Measurements from ENCODE around the gene RNF166. TPM values are rescaled to one million over a fixed set of nuclear protein-coding genes. Genes with fewer than 3 reads are reported as not detected.

Gene RNF166
- total RNA-seq, 1 experiment from 2014 or later, result 17.5 TPM

- no TSS peak for BruUV-seq (replicated peaks)
- Mint-ChIP-seq H3K9me3 (ENCODE audit: unreplicated experiment) (no peaks in the 10 kb centered on the region), H3K4me1 (ENCODE audit: insufficient read depth, unreplicated experiment) (no peaks in the 10 kb centered on the region), H3K27ac (ENCODE audit: low read depth, unreplicated experiment) (no peak overlapping the region), H3K4me3 (ENCODE audit: unreplicated experiment) (no peak overlapping the region), H3K27me3 (ENCODE audit: insufficient read depth, unreplicated experiment) (peaks cover 14% of the 10 kb centered on the region), H3K36me3 (ENCODE audit: insufficient read depth, unreplicated experiment) (no peaks in the 10 kb centered on the region)
- TF ChIP-seq, protein P1, sequence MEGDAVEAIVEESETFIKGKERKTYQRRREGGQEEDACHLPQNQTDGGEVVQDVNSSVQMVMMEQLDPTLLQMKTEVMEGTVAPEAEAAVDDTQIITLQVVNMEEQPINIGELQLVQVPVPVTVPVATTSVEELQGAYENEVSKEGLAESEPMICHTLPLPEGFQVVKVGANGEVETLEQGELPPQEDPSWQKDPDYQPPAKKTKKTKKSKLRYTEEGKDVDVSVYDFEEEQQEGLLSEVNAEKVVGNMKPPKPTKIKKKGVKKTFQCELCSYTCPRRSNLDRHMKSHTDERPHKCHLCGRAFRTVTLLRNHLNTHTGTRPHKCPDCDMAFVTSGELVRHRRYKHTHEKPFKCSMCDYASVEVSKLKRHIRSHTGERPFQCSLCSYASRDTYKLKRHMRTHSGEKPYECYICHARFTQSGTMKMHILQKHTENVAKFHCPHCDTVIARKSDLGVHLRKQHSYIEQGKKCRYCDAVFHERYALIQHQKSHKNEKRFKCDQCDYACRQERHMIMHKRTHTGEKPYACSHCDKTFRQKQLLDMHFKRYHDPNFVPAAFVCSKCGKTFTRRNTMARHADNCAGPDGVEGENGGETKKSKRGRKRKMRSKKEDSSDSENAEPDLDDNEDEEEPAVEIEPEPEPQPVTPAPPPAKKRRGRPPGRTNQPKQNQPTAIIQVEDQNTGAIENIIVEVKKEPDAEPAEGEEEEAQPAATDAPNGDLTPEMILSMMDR (IDR thresholded peaks at IDR 0.05; ENCODE audit: unreplicated experiment), result no peak
- POLR2A ChIA-PET, result interaction anchor here (0.6 kb wide), 1 partner anchor 19 kb away, joined by 4 read pairs; no protein-coding TSS in a partner anchor
- CTCF ChIA-PET, result interaction anchor here (0.6 kb wide), 1 partner anchor 164 kb away, joined by 3 read pairs; no protein-coding TSS in a partner anchor
- DNase-seq (ENCODE audit: unreplicated experiment), result no peak
- intact Hi-C loops (cut with micrococcal nuclease), result no loop called here
Measured at GRCh38 chr16:88691924-88692560, 14.2 kb downstream of the RNF166 start.

GRCh38 chr16:88691129-88691813, 14.9 kb downstream of the RNF166 start:
- Mint-ChIP-seq H3K27ac (ENCODE audit: low read depth, unreplicated experiment) (no peak overlapping the region), H3K36me3 (ENCODE audit: insufficient read depth, unreplicated experiment) (no peaks in the 10 kb centered on the region), H3K4me3 (ENCODE audit: unreplicated experiment) (no peak overlapping the region), H3K9me3 (ENCODE audit: unreplicated experiment) (no peaks in the 10 kb centered on the region), H3K4me1 (ENCODE audit: insufficient read depth, unreplicated experiment) (no peaks in the 10 kb centered on the region), H3K27me3 (ENCODE audit: insufficient read depth, unreplicated experiment) (peaks cover 14% of the 10 kb centered on the region)
- BruUV-seq (replicated peaks), result no TSS peak
- intact Hi-C loops (cut with micrococcal nuclease), result no loop called here
- no peak for DNase-seq (ENCODE audit: unreplicated experiment)
- TF ChIP-seq, protein P1 (IDR thresholded peaks at IDR 0.05; ENCODE audit: unreplicated experiment), result no peak
- ChIA-PET CTCF (no interaction called here), POLR2A (no interaction called here)

- intact Hi-C loops (cut with micrococcal nuclease), result no loop called here
- Mint-ChIP-seq H3K4me3 (ENCODE audit: unreplicated experiment) (no peak overlapping the region), H3K36me3 (ENCODE audit: insufficient read depth, unreplicated experiment) (no peaks in the 10 kb centered on the region), H3K4me1 (ENCODE audit: insufficient read depth, unreplicated experiment) (no peaks in the 10 kb centered on the region), H3K27me3 (ENCODE audit: insufficient read depth, unreplicated experiment) (peaks cover 14% of the 10 kb centered on the region), H3K9me3 (ENCODE audit: unreplicated experiment) (no peaks in the 10 kb centered on the region), H3K27ac (ENCODE audit: low read depth, unreplicated experiment) (no peak overlapping the region)
- TF ChIP-seq, protein P1 (IDR thresholded peaks at IDR 0.05; ENCODE audit: unreplicated experiment), result no peak
- ChIA-PET CTCF (no interaction called here), POLR2A (no interaction called here)
- BruUV-seq (replicated peaks), result no TSS peak
- no peak for DNase-seq (ENCODE audit: unreplicated experiment)
Measured at GRCh38 chr16:88690341-88691128, 15.7 kb downstream of the RNF166 start.

All from MCF 10A (cell line).